Fibroblast of lung (primary cell): ENCODE data around the gene DPY19L1. TPM values are rescaled to one million over a fixed set of nuclear protein-coding genes. Genes with fewer than 3 reads are reported as not detected.
"Not testable (repeated sequence)": the region's sequence is repeated elsewhere in the genome, so short reads cannot be mapped to it uniquely, and the experiment has no call there.

Experiments used
- DNase-seq, 2 donors: peaks; one replicate each; pipeline versions ENCODE4 v3.0.0 to v3.0.0-alpha.2; 2010; ENCODE audit warnings: low read depth in 2 of 2
- H2AFZ ChIP-seq: 2 replicates; pipeline ENCODE4 v1.5.1; 2012; ENCODE audit warnings: low read length, control low read depth, inconsistent platforms
- H3K27ac ChIP-seq: 2 replicates; pipeline ENCODE4 v1.5.1; 2011; ENCODE audit warnings: low read length, control low read depth; ENCODE audit not compliant: insufficient read depth
- H3K27me3 ChIP-seq: 2 replicates; pipeline ENCODE4 v1.5.1; 2011; ENCODE audit warnings: mild to moderate bottlenecking, low read length; ENCODE audit not compliant: control insufficient read depth, insufficient read depth
- H3K36me3 ChIP-seq: 2 replicates; pipeline ENCODE4 v1.5.1; 2011; ENCODE audit warnings: low read length; ENCODE audit not compliant: control insufficient read depth, insufficient read depth
- H3K4me1 ChIP-seq: 2 replicates; pipeline ENCODE4 v1.5.1; 2011; ENCODE audit warnings: low read length; ENCODE audit not compliant: control insufficient read depth, insufficient read depth; ENCODE audit errors: extremely low read depth
- H3K4me2 ChIP-seq: 2 replicates; pipeline ENCODE4 v1.5.1; 2011; ENCODE audit warnings: low read length, control low read depth; ENCODE audit not compliant: insufficient read depth; ENCODE audit errors: extremely low read depth
- H3K4me3 ChIP-seq, 4 experiments: fragments of 200-600 bp in 1 of 4; sonication (generic) in 1 of 4; replicated peaks in 1 of 4; 2 replicates each; pipeline ENCODE4 v1.5.1; 2011 to 2016; ENCODE audit warnings: low read length in 4 of 4, low read depth in 3 of 4, mild to moderate bottlenecking in 3 of 4, control low read depth in 2 of 4, inconsistent platforms in 1 of 4, mixed read lengths in 1 of 4; ENCODE audit not compliant: insufficient read depth in 1 of 4; ENCODE audit errors: control extremely low read depth in 1 of 4
- H3K79me2 ChIP-seq: 2 replicates; pipeline ENCODE4 v1.5.1; 2012; ENCODE audit warnings: mild to moderate bottlenecking, low read length, inconsistent platforms; ENCODE audit not compliant: control insufficient read depth, insufficient read depth
- H3K9ac ChIP-seq: 2 replicates; pipeline ENCODE4 v1.5.1; 2011; ENCODE audit warnings: mild to moderate bottlenecking, low read length, control low read depth; ENCODE audit not compliant: insufficient read depth
- H3K9me3 ChIP-seq: 2 replicates; pipeline ENCODE4 v1.5.1; 2012; ENCODE audit warnings: low read depth, low read length; ENCODE audit not compliant: control insufficient read depth, insufficient read depth
- H4K20me1 ChIP-seq: 2 replicates; pipeline ENCODE4 v1.5.1; 2011; ENCODE audit warnings: low read length; ENCODE audit not compliant: control insufficient read depth, insufficient read depth; ENCODE audit errors: extremely low read depth
- CTCF ChIP-seq, 2 donors: IDR thresholded peaks in 1 of 2; conservative IDR thresholded peaks in 1 of 2; 1 replicate in 1 of 2; 2 replicates in 1 of 2; pipeline ENCODE4 v1.5.1; 2011 to 2012; ENCODE audit warnings: low read length in 2 of 2, control low read depth in 1 of 2, inconsistent platforms in 1 of 2, low read depth in 1 of 2, mild to moderate bottlenecking in 1 of 2
- EZH2 ChIP-seq: IDR thresholded peaks from 2 replicates; pipeline ENCODE4 v1.5.1; 2012; ENCODE audit warnings: low read length, control low read depth, mild to moderate bottlenecking; ENCODE audit errors: missing control alignments
- polyA plus RNA-seq, 2 donors: library from polyadenylated mRNA; depleted of rRNA in 1 of 2; stranded (reverse) in 1 of 2; unstranded in 1 of 2; fragments of >200 nt; gene quantifications; 2 replicates each; pipeline ENCODE4 v1.2.1, GENCODE V29; 2011 to 2012; ENCODE audit warnings: missing spikeins in 1 of 2
- total RNA-seq: library from RNA; depleted of rRNA; stranded (reverse); fragments of >200 nt; gene quantifications from 2 replicates; pipeline ENCODE4 v1.2.1, GENCODE V29; 2014

Gene DPY19L1
- total and polyA plus RNA-seq, 2 donors (not counting 1 experiment from before 2014, with no cell fraction given): 30.1 to 31.8 TPM

GRCh38 chr7:34995757-34996156 is 41.5 kb downstream of the DPY19L1 start:
- Histone ChIP-seq H3K9ac (no peak overlapping the region), H3K9me3 (no peaks in the 10 kb centered on the region), H3K79me2 (no peaks in the 10 kb centered on the region), H4K20me1 (no peaks in the 10 kb centered on the region), H3K27me3 (no peaks in the 10 kb centered on the region), H3K36me3 (no peaks in the 10 kb centered on the region), H3K27ac (no peak overlapping the region), H2AFZ (no peak overlapping the region), H3K4me2 (no peak overlapping the region), H3K4me3 (no peak overlapping the region), H3K4me1 (no peaks in the 10 kb centered on the region)
- no peak for DNase-seq
- TF ChIP-seq CTCF (conservative IDR thresholded peaks at IDR 0.05 in 1 of 2, IDR thresholded peaks at IDR 0.05 in 1 of 2; ENCODE audit: low read depth in 1 of 2, low read length in 2 of 2): no peak

DNA sequence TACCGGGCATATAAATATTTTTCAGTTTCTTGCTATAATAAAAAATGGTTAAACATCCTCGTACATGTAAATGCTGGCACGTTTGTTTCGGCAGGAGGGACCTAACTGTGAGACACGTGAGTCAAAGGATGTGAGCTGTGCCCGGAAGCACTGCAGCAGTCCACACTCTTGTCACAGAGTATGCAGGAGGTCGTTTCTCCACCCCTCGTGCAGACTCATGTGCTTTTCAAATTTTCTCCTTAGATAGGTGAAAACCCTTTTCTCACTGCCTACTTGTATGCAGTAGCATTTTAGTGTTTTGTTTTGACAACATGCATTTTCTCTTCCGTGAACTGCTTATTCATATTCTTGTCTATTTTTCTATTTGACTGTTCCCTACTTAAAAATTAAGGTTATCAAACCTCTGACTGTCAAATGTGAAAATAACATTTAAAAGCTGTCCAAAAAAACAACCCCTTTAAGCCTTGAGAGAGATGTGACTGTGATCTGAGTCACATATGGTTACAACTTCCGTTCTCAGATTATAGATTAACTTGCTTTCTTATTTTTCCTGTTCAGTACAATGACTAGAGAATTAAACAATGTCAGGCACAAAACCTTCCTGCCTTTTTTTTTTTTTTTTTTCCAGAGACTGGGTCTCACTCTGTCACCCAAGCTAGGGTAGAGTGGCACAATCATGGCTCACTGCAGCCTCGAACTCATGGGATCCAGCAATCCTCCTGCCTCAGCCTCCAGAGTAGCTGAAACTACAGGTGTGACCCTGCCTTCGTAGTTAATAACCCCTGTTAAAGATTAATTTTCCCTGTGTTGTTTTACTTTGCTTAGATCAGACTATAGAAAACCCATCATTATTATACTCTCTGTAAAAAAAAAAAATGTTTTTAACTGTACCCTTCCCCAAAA is 45.1 kb downstream of the DPY19L1 start:
- TF ChIP-seq CTCF (conservative IDR thresholded peaks at IDR 0.05 in 1 of 2, IDR thresholded peaks at IDR 0.05 in 1 of 2; ENCODE audit: low read depth in 1 of 2, low read length in 2 of 2) (no peak), EZH2 (no peak)
- Histone ChIP-seq H3K9ac (no peak overlapping the region), H4K20me1 (no peaks in the 10 kb centered on the region), H3K79me2 (no peaks in the 10 kb centered on the region), H3K4me2 (no peak overlapping the region), H3K36me3 (no peaks in the 10 kb centered on the region), H3K27ac (no peak overlapping the region), H3K4me3 (peak overlapping the region in 1 of 4 experiments; percentile 2), H3K4me1 (no peaks in the 10 kb centered on the region), H2AFZ (peak overlapping the region; percentile 33), H3K27me3 (no peaks in the 10 kb centered on the region), H3K9me3 (no peaks in the 10 kb centered on the region)
- peak; percentile 52 to 67 for DNase-seq

- H3K9me3 ChIP-seq, H3K4me3 ChIP-seq, H3K4me1 ChIP-seq, H3K4me2 ChIP-seq, H4K20me1 ChIP-seq, DNase-seq, H3K27ac ChIP-seq, H3K9ac ChIP-seq, H3K79me2 ChIP-seq, H3K36me3 ChIP-seq, H3K27me3 ChIP-seq, H2AFZ ChIP-seq: not testable (repeated sequence)
Observed at GRCh38 chr7:34988442-34989125, 48.7 kb downstream of the DPY19L1 start.

DNA sequence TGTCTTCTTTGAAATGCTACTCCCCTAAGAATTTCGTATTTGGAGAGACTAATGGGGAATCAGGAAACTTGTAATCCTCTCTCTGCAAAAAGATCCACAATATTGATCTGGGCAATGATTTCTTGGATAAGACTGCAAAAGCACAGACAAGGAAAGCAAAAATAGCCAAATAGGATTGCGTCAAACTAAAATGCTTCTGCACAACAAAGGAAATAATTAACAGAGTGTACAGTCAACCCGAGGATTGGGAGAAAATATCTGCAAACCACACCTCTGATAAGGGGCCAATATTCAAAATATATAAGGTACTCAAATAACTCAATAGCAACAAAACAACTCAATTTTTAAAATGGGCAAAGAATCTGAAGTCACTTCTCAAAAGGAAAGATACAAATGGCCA is 52.1 kb downstream of the DPY19L1 start:
- not testable (repeated sequence) for H3K4me1 ChIP-seq, DNase-seq, H3K9me3 ChIP-seq, H3K9ac ChIP-seq, H3K4me3 ChIP-seq, H3K79me2 ChIP-seq, H3K36me3 ChIP-seq, H2AFZ ChIP-seq, H3K4me2 ChIP-seq, H4K20me1 ChIP-seq, H3K27me3 ChIP-seq, H3K27ac ChIP-seq

- H3K79me2 ChIP-seq: not testable (repeated sequence)
Observed at GRCh38 chr7:34984140-34984539, 53.1 kb downstream of the DPY19L1 start.

More at GRCh38 chr7:34984140-34984539, 53.1 kb downstream of the DPY19L1 start:
- not testable (repeated sequence) for H3K9me3 ChIP-seq, H3K4me1 ChIP-seq, H3K9ac ChIP-seq, H3K27me3 ChIP-seq, H3K27ac ChIP-seq, H3K4me2 ChIP-seq, H3K36me3 ChIP-seq, H4K20me1 ChIP-seq, DNase-seq, H2AFZ ChIP-seq, H3K4me3 ChIP-seq
